GM12865 (cell line): ENCODE data around the gene LDLRAP1.
A peak's percentile ranks its signal among the peaks of the same experiment; 100 is the strongest.
"Not testable (repeated sequence)": the region's sequence is repeated elsewhere in the genome, so short reads cannot be mapped to it uniquely, and the experiment has no call there.

Experiments used
- DNase-seq: peaks from one replicate; pipeline ENCODE4 v3.0.0; 2010; ENCODE audit warnings: low read depth
- H3K4me3 ChIP-seq: 2 replicates; pipeline ENCODE4 v1.5.1; 2011; ENCODE audit warnings: mild to moderate bottlenecking, low read depth, low read length, control low read depth
- TF ChIP-seq, protein P1 (sequence below): IDR thresholded peaks from 2 replicates; pipeline ENCODE4 v1.5.1; 2011; ENCODE audit warnings: low read length, control low read depth, low read depth, inconsistent platforms; ENCODE audit not compliant: insufficient read depth; ENCODE audit errors: missing control alignments

Gene LDLRAP1

DNA sequence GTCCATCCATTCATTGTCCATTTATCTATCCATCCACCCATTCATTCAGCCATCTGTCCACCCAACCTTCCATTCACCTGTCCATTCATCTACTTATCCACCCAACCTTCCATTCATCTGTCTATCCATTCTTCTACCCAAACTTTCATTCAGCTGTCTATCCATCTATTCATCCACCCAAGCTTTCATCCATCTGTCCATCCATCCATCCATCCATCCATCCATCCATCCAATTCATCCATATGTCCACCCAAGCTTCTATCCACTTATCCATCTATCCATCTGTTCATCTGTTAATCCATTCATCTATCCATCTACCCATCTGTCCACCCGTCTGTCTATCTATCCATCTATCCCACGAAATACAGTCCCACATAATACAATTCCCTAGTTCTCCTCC is 51.6 kb downstream of the LDLRAP1 start:
- H3K4me3 ChIP-seq = no peak overlapping the region

DNA sequence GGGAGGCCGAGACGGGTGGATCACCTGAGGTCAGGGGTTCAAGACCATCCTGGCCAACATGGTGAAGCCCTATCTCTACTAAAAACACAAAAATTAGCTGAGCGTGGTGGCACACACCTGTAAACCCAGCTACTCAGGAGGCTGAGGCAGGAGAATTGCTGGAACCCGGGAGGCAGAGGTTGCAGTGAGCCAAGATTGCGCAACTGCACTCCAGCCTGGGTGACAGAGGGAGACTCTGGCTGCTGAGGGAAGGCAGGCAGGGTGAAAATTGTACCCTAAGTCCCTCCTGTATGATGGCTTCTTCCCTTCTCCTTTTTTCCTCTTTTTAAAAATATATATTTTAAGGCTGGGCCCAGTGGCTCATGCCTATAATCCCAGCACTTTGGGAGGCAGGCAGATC is 53.2 kb downstream of the LDLRAP1 start:
- H3K4me3 ChIP-seq, DNase-seq: not testable (repeated sequence)

More for the DNA sequence above, 51.6 kb downstream of the LDLRAP1 start:
- TF ChIP-seq, protein P1, sequence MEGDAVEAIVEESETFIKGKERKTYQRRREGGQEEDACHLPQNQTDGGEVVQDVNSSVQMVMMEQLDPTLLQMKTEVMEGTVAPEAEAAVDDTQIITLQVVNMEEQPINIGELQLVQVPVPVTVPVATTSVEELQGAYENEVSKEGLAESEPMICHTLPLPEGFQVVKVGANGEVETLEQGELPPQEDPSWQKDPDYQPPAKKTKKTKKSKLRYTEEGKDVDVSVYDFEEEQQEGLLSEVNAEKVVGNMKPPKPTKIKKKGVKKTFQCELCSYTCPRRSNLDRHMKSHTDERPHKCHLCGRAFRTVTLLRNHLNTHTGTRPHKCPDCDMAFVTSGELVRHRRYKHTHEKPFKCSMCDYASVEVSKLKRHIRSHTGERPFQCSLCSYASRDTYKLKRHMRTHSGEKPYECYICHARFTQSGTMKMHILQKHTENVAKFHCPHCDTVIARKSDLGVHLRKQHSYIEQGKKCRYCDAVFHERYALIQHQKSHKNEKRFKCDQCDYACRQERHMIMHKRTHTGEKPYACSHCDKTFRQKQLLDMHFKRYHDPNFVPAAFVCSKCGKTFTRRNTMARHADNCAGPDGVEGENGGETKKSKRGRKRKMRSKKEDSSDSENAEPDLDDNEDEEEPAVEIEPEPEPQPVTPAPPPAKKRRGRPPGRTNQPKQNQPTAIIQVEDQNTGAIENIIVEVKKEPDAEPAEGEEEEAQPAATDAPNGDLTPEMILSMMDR = no peak
- DNase-seq = no peak

DNA sequence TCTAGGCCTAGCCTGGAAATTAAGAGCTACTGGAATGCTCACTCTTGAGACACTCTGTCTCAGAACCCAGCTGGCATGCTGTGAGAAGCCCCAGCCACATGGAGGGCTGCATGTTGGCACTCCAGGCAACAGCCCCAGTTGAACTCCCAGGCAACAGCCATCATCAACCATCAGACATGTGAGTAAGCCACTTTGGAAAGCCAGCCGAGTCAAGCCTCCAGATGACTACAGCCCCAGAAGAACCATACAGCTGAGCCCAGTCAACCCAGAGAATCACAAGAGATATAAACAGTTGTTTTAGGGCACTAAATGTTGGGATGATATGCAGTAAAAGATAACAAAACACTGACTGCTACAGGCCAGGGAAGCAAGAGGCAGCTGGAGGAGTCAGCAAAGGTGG is 55.5 kb downstream of the LDLRAP1 start:
- no peak for DNase-seq
- TF ChIP-seq, protein P1 = no peak
- no peak overlapping the region for H3K4me3 ChIP-seq

DNA sequence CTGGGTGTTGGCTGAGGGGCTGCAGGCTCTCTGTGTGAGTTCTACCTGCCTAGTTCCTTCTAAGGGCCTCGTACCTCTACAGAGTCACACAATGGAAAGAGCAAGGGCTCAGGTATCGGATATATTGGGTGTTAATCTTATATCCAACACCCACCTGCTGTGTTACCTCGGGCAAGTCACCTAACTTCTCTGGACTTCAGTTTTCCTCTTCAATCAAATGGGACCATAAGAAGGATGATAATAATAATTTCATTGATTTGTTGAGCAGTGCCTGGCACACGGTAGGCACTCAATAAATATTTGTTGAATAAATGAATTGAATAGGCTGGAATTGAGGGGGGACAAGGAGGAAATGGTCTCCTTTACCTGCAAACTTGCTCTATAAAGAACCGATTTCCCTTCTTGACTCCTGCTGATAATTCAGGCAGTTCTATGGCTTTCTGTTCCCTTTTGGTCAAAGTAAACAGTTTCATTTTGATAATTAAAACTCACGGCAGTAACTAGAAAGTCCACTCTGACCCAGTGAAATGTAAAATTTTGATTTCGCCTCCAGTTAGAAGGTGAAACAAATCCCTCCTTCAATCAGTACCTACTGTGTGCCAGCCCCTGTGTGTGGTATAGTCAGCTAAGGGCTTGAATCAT is 56.7 kb downstream of the LDLRAP1 start:
- no peak overlapping the region for H3K4me3 ChIP-seq
- TF ChIP-seq, protein P1 = no peak
- DNase-seq = peak; percentile 48

DNA sequence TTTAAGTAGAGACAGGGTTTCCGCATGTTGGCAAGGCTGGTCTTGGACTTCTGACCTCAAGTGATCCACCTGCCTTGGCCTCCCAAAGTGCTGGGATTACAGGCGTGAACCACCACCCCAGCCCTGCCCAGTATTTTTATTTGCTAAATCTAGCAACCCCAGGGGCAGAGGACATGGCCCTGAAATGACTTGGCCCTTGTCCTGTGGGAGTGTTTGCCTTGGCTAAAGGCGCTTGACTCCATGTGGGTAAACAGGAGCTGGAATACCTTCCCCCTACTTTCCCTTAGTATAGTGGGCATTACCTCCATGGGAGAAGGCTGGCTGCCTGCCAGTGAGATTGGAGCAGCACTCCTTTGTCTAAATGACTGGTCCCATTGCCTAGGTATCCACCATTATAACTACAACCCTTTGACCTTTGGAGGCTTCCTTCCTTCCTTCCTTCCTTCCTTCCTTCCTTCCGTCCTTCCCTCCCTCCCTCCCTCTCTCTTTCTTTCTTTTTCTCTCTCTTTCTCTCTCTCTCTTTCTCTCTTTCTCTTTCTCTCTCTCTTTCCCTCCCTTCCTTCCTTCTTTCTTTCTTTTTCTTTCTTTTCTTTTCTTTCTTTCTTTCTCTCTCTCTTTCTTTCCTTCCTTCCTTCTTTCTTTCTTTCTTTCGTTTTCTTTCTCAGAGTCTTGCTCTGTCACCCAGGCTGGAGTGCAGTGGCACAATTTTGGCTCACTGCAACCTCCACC is 57.7 kb downstream of the LDLRAP1 start:
- DNase-seq, H3K4me3 ChIP-seq: not testable (repeated sequence)

DNA sequence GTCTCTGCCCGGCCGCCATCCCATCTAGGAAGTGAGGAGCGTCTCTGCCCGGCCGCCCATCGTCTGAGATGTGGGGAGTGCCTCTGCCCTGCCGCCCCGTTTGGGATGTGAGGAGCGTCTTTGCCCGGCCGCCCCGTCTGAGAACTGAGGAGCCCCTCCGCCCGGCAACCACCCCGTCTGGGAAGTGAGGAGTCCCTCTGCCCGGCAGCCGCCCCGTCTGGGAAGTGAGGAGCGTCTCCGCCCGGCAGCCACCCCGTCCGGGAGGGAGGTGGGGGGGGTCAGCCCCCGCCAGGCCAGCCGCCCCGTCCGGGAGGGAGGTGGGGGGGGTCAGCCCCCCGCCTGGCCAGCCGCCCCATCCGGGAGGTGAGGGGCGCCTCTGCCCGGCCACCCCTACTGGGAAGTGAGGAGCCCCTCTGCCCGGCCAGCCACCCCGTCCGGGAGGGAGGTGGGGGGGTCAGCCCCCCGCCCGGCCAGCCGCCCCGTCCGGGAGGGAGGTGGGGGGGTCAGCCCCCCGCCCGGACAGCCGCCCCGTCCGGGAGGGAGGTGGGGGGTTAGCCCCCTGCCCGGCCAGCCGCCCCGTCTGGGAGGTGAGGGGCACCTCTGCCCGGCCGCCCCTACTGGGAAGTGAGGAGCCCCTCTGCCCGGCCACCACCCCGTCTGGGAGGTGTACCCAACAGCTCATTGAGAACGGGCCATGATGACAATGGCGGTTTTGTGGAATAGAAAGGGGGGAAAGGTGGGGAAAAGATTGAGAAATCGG is 60.6 kb downstream of the LDLRAP1 start:
- DNase-seq, H3K4me3 ChIP-seq: not testable (repeated sequence)

DNA sequence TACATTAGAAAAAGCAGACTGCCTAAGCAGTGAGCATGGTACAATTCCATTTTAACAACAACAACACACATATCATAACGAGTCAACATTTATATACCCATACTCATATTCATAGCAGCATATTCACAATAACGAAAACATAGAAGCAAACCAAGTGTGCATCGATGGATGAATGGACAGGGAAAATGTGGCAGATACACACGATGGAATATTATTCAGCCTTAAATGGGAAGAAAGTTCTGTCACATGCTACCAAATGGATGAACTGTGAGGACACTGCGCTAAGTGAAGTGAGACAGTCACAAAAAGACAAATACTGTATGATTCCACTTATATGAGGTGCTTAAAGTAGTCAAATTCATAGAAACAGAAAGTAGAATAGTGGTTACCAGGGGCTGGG is 63.7 kb downstream of the LDLRAP1 start:
- DNase-seq = no peak
- H3K4me3 ChIP-seq = no peak overlapping the region
- TF ChIP-seq, protein P1 = no peak

DNA sequence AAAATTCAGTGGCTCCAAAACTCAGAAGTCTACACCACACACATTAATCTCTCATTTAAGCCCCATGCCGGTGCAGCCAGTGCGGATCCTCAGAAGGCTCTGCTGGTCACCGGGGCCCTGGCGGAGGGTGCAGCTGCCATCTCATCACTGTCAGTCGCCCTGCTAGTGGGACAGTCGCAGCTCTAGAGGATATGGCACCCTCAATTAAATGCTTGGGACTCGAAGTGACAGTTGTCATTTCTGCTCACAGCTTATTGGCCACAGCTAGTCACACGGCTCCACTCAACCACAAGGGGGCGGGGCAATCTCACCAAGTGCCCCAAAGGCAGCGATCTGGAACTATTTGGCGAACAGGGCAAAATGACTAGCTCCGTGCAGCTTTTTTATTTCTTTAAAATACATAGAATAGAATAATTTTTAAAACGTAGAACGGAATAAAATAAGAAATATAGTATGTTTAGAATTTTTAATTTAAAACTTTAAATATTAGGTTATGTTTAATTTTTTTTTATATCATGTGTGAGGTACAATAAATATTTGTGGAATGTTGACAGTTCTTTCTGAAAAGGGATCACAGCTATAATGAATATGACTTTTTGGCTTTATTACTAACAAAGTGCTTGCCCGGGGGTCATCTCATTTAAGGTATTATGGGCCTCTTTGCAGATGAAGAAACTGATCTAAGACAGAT is 65.2 kb downstream of the LDLRAP1 start:
- peak; percentile 91 for DNase-seq
- TF ChIP-seq, protein P1 = peak; percentile 28
- no peak overlapping the region; the same call in 1 of the 2 replicates for H3K4me3 ChIP-seq
